OCI-LY3 (cell line): ENCODE data around the gene RSPH6A.
"Not testable (repeated sequence)": the region's sequence is repeated elsewhere in the genome, so short reads cannot be mapped to it uniquely, and the experiment has no call there.

ENCODE experiments used
- CTCF ChIP-seq: fragments of 200-600, 300-600 bp; sonication (generic); IDR thresholded peaks from 2 replicates; pipeline ENCODE4 v1.5.1; 2014; ENCODE audit warnings: antibody characterized with exemption, low read length, low read depth
- EZH2phosphoT487 ChIP-seq: fragments of 200-600 bp; shearing (Covaris generic); IDR thresholded peaks from 2 replicates; pipeline ENCODE4 v1.6.1; 2018; ENCODE audit warnings: antibody characterized with exemption, mixed run types, low read depth

DNA sequence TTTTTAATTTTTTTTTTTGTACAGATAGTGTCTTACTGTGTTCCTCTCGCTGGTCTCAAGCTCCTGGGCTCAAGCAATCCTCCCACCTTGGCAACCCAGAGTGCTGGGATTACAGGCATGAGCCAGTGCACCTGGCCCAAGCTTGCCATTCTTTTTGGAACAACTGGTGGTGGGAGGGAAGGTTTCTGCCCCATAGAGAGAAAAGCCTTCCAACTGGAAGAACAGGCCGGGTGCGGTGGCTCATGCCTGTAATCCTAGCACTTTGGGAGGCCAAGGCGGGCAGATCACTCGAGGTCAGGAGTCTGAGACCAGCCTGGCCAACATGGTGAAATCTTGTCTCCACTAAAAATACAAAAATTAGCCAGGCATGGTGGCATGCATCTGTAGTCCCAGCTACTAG is 15.6 kb downstream of the RSPH6A start:
- not testable (repeated sequence) for TF ChIP-seq EZH2phosphoT487, CTCF
